Fibroblast of villous mesenchyme (primary cell): ENCODE measurements around the gene SIL1. TPM values are rescaled to one million over a fixed set of nuclear protein-coding genes. Genes with fewer than 3 reads are reported as not detected.
"Not testable (repeated sequence)": the region's sequence is repeated elsewhere in the genome, so short reads cannot be mapped to it uniquely, and the experiment has no call there.

Experiments
- DNase-seq: peaks from one replicate; pipeline ENCODE4 v3.0.0-alpha.2; 2010; ENCODE audit warnings: low read depth
- H3K4me3 ChIP-seq: 2 replicates; pipeline ENCODE4 v1.5.1; 2011; ENCODE audit warnings: low read depth, mild to moderate bottlenecking, low read length
- CTCF ChIP-seq: IDR thresholded peaks from 2 replicates; pipeline ENCODE4 v1.5.1; 2012; ENCODE audit warnings: low read depth, mild to moderate bottlenecking, low read length; ENCODE audit not compliant: insufficient read depth
- total RNA-seq: library from RNA; depleted of rRNA; stranded (reverse); fragments of >200 nt; gene quantifications from 2 replicates; pipeline ENCODE4 v1.2.3, GENCODE V29; 2012

SIL1 gene
- total RNA-seq, 1 donor, result 57.0 TPM

GRCh38 chr5:139120521-139120920 lies 77.6 kb downstream of the SIL1 start:
- H3K4me3 ChIP-seq, result no peak overlapping the region
- TF ChIP-seq CTCF, result no peak
- no peak for DNase-seq

DNA sequence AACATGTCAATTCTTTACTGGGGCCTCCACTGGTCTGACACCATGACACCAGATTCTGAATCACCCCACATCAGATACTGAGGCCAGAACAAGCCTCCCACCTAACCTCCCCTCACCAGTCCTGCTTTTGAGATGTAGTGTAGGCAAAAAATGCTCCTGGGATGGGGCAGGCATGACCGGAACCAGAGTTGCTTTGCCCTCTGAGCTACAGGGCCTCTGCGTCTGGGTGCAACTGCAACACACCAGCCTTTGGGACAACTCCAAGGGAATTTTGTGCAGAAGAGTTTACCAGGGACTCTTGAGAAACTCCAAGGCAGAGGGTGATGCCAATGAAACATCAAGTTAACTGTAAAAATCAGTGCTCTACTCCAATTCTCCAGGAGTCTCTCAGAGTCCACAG lies 79.4 kb downstream of the SIL1 start:
- DNase-seq, result no peak

DNA sequence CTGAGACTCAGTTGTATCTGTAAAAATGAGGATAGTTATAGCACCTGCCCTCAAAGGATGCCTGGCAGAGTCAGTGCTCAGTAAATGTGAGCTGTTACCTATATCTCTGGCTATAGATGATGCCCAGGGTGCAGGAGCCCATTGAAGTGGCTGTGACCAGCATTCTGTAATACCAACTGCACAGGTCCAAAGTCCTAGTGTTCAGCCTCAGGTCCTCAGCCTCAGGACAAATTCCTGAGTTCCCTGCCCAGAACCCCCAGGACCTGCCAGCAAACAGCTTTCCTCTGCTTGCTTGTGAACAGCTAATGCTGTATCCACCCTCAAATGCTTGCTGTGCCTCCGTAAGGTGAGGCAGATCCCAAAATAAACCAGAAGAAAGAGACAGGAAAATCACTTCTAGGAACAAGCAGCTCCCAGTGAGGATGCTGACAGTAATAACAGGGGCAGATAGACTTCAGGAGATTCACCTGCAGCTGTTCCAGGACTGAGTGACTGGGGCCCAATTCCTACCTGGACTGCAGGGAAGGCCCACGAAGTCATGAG lies 80.8 kb downstream of the SIL1 start:
- H3K4me3 ChIP-seq, result no peak overlapping the region
- no peak for DNase-seq
- no peak for TF ChIP-seq CTCF

More for the DNA sequence above, 79.4 kb downstream of the SIL1 start:
- no peak overlapping the region for H3K4me3 ChIP-seq
- no peak for TF ChIP-seq CTCF

GRCh38 chr5:139116100-139116655 lies 82.0 kb downstream of the SIL1 start:
- no peak for DNase-seq
- no peak for TF ChIP-seq CTCF
- no peak overlapping the region for H3K4me3 ChIP-seq

- H3K4me3 ChIP-seq, result no peak overlapping the region
- TF ChIP-seq CTCF, result no peak
- no peak for DNase-seq
Measured at GRCh38 chr5:139113892-139114291, 84.3 kb downstream of the SIL1 start.

DNA sequence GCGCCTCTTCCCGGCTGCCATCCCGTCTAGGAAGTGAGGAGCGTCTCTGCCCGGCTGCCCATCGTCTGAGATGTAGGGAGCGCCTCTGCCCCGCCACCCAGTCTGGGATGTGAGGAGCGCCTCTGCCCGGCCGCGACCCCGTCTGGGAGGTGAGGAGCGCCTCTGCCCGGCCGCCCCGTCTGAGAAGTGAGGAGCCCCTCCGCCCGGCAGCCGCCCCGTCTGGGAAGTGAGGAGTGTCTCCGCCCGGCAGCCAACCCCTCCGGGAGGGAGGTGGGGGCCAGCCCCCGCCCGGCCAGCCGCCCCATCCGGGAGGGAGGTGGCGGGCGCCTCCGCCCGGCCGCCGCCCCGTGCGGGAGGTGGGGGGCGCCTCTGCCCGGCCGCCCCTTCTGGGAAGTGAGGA lies 85.8 kb downstream of the SIL1 start:
- DNase-seq, result not testable (repeated sequence)

DNA sequence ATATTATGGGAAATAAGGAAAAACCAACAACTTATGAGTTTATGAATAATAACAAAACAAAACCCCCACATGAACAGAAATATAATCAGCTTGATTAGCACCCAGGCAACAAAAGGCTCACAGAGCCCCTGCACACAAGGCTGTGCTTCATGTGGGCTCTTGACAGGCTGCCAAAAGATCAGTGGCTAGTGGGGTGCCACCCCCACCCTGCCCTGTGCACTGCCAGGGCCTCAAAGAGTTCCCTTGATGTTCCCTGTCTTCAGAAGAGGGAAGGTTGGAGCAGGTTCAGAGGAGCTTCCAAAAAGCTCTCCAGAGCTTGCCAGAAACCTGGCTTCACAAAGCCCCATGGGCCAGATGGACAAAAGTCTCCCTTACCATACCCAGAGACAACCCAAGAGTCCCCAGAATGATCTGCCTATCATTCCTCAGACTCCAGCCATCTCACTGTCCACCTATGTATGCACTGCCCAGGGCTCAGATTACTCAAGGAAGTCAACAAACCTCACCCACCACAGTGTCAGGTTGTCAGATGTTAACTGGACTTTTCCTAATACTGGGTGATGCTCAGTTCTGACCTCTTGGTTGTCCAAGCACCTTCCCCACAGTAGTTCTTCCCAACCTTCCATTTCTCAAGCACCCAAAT lies 87.5 kb downstream of the SIL1 start:
- no peak for DNase-seq
- H3K4me3 ChIP-seq, result no peak overlapping the region
- no peak for TF ChIP-seq CTCF

More for the DNA sequence above, 85.8 kb downstream of the SIL1 start:
- not testable (repeated sequence) for H3K4me3 ChIP-seq
